Osteoblast (primary cell): ENCODE data around the gene PIP5K1B. TPM values are rescaled to one million over a fixed set of nuclear protein-coding genes. Genes with fewer than 3 reads are reported as not detected.

Experiments used
- DNase-seq: peaks from one replicate; pipeline ENCODE4 v3.0.0; 2011; ENCODE audit warnings: low spot score, mixed read lengths; ENCODE audit not compliant: insufficient read length; ENCODE audit errors: missing footprints
- H2AFZ ChIP-seq: 2 replicates; pipeline ENCODE4 v1.6.0; 2011; ENCODE audit warnings: mild to moderate bottlenecking, low read length
- H3K27ac ChIP-seq: 2 replicates; pipeline ENCODE4 v1.5.1; 2011; ENCODE audit warnings: mild to moderate bottlenecking, low read depth, low read length, moderate library complexity
- H3K27me3 ChIP-seq: 2 replicates; pipeline ENCODE4 v1.6.0; 2012; ENCODE audit warnings: mild to moderate bottlenecking, control low read depth, inconsistent platforms, low read length, moderate library complexity; ENCODE audit not compliant: insufficient read depth
- H3K36me3 ChIP-seq: 2 replicates; pipeline ENCODE4 v1.5.1; 2011; ENCODE audit warnings: mild to moderate bottlenecking, low read length, control low read depth, moderate library complexity; ENCODE audit not compliant: insufficient read depth
- H3K4me1 ChIP-seq: 2 replicates; pipeline ENCODE4 v1.5.1; 2011; ENCODE audit warnings: mild to moderate bottlenecking, low read length, control low read depth, moderate library complexity; ENCODE audit not compliant: insufficient read depth
- H3K4me2 ChIP-seq: 2 replicates; pipeline ENCODE4 v1.6.0; 2011; ENCODE audit warnings: mild to moderate bottlenecking, low read length; ENCODE audit not compliant: insufficient read depth
- H3K4me3 ChIP-seq: fragments of 200-600 bp; sonication (generic); 3 replicates; pipeline ENCODE4 v1.5.1; 2012; ENCODE audit warnings: mild to moderate bottlenecking, low read length, inconsistent platforms; ENCODE audit not compliant: insufficient read depth
- H3K79me2 ChIP-seq: 2 replicates; pipeline ENCODE4 v1.6.0; 2012; ENCODE audit warnings: mild to moderate bottlenecking, low read length, control low read depth, inconsistent platforms; ENCODE audit not compliant: insufficient read depth
- H3K9me3 ChIP-seq: 2 replicates; pipeline ENCODE4 v1.5.1; 2011; ENCODE audit warnings: low read depth, low read length, control low read depth
- H4K20me1 ChIP-seq: 2 replicates; pipeline ENCODE4 v1.6.0; 2012; ENCODE audit warnings: mild to moderate bottlenecking, low read length, control low read depth; ENCODE audit not compliant: insufficient read depth
- CTCF ChIP-seq: IDR thresholded peaks from 2 replicates; pipeline ENCODE4 v1.5.1; 2011; ENCODE audit warnings: mild to moderate bottlenecking, low read depth, low read length, moderate library complexity; ENCODE audit errors: extremely low read depth
- total RNA-seq: library from RNA; depleted of rRNA; stranded (reverse); fragments of >200 nt; gene quantifications from 2 replicates; pipeline ENCODE4 v1.2.3, GENCODE V29; 2012

Gene PIP5K1B
- total RNA-seq, 1 donor, result not detected

DNA sequence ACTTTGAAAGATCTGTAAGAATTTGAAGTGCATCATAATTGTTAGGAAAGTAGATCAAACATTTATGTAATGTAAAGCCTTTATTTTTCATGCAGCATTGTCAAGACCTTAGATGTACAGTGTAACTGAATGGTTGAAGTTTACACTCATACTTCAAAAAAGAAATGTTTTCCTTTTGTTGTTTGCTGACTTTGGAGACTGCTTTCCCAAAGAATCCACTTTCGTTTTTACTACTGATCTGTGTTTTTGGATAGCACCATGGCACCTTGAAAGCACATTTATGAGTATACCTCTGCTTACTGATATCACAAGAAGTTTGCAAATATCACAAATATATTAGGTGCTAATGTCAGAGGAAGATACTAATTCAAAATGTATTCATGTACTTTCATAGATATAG lies 50.0 kb downstream of the PIP5K1B start:
- Histone ChIP-seq H3K9me3 (no peaks in the 10 kb centered on the region), H3K4me3 (no peak overlapping the region), H3K79me2 (no peaks in the 10 kb centered on the region), H4K20me1 (no peaks in the 10 kb centered on the region), H3K4me2 (no peak overlapping the region), H2AFZ (no peak overlapping the region), H3K4me1 (no peaks in the 10 kb centered on the region), H3K27ac (no peak overlapping the region), H3K36me3 (no peaks in the 10 kb centered on the region), H3K27me3 (peaks cover 2% of the 10 kb centered on the region)
- no peak for DNase-seq
- no peak for TF ChIP-seq CTCF

- Histone ChIP-seq H3K4me3 (no peak overlapping the region), H3K4me2 (no peak overlapping the region), H4K20me1 (no peaks in the 10 kb centered on the region), H3K9me3 (no peaks in the 10 kb centered on the region), H3K79me2 (no peaks in the 10 kb centered on the region), H3K27me3 (peaks cover 2% of the 10 kb centered on the region), H3K4me1 (no peaks in the 10 kb centered on the region), H2AFZ (no peak overlapping the region), H3K36me3 (no peaks in the 10 kb centered on the region), H3K27ac (no peak overlapping the region)
- TF ChIP-seq CTCF, result no peak
- DNase-seq, result no peak
These were observed 50.7 kb downstream of the PIP5K1B start for GRCh38 chr9:68755752-68756151.

GRCh38 chr9:68759981-68760673 lies 55.1 kb downstream of the PIP5K1B start:
- H3K36me3 ChIP-seq, result no peaks in the 10 kb centered on the region
- no peaks in the 10 kb centered on the region for H3K27me3 ChIP-seq
- H4K20me1 ChIP-seq, result no peaks in the 10 kb centered on the region
- no peak for DNase-seq
- H3K27ac ChIP-seq, result no peak overlapping the region
- H3K4me1 ChIP-seq, result no peaks in the 10 kb centered on the region
- no peak overlapping the region for H3K4me2 ChIP-seq
- H3K79me2 ChIP-seq, result no peaks in the 10 kb centered on the region
- H2AFZ ChIP-seq, result no peak overlapping the region
- no peak for TF ChIP-seq CTCF
- no peak overlapping the region for H3K4me3 ChIP-seq
- no peaks in the 10 kb centered on the region for H3K9me3 ChIP-seq

GRCh38 chr9:68760674-68761333 lies 55.8 kb downstream of the PIP5K1B start:
- H3K36me3 ChIP-seq, result no peaks in the 10 kb centered on the region
- H3K79me2 ChIP-seq, result no peaks in the 10 kb centered on the region
- no peak overlapping the region for H3K4me2 ChIP-seq
- TF ChIP-seq CTCF, result no peak
- no peak overlapping the region for H2AFZ ChIP-seq
- H3K9me3 ChIP-seq, result no peaks in the 10 kb centered on the region
- DNase-seq, result no peak
- no peak overlapping the region for H3K27ac ChIP-seq
- H3K27me3 ChIP-seq, result no peaks in the 10 kb centered on the region
- no peak overlapping the region for H3K4me3 ChIP-seq
- H4K20me1 ChIP-seq, result no peaks in the 10 kb centered on the region
- no peaks in the 10 kb centered on the region for H3K4me1 ChIP-seq
